HG03097 (cell line): ENCODE data around the gene CLN3.
"Not testable (repeated sequence)": the region's sequence is repeated elsewhere in the genome, so short reads cannot be mapped to it uniquely, and the experiment has no call there.

Experiments used
- ATAC-seq: cut with Tn5 transposase; IDR thresholded peaks from one replicate; pipeline ENCODE4 v1.9.1; 2021; ENCODE audit not compliant: unreplicated experiment, low FRiP score

Gene CLN3

DNA sequence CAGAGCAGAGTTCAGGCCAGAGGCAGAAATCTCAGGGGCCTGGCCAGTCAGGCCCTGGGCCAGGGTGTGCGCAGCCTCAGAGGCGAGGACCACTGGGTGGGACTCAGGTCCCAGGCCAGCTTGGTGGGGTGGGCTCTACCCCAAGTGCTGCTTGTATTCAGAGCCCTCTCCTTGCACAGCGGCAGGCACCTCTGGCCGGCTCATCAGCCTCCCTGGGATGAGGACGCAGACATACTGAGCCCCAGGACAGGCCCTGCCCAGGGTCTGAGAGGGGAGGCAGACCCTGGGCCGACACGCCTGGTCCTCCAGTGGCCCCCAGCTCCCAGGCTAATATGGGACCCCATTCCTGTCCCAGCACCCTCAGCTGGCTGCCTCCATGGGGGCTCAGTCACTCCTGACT lies 22.4 kb upstream of the CLN3 start:
- ATAC-seq = no peak

DNA sequence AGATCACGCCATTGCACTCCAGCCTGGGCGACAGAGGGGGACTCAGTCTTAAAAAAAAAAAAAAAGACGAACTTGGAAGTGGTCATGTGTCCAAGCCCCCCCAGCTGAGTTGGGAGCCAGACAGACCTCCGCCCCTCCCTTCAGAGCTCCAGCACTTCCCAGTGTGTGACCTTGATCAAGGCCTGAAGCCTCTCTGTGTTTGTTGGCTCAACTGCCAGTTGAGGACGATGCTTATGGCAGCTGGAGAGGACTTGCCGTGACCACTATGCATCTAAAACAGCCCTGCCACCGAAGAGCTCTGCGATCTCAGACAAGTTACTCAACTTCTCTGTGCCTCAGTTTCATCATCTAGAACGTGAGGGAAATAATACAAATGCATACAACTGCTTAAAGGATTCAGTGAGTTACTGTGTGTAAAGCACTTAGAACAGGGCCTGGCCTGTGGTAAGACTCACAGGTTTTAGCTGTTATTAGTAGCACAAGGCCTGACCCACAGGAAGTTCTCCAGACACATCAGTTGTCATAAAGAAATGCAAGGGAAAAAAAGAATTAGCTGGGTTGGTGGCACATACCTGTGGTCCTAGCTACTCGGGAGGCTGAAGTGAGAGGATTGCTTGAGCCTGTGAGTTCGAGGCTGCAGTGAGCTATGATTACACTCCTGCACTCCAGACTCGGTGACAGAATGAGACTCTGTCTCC lies 21.8 kb upstream of the CLN3 start:
- ATAC-seq = no peak

GRCh38 chr16:28511801-28512789 lies 20.2 kb upstream of the CLN3 start:
- ATAC-seq = no peak

- no peak for ATAC-seq
Observed at GRCh38 chr16:28511031-28511430, 19.2 kb upstream of the CLN3 start.

- ATAC-seq = no peak
Observed at GRCh38 chr16:28505489-28506137, 13.7 kb upstream of the CLN3 start.

DNA sequence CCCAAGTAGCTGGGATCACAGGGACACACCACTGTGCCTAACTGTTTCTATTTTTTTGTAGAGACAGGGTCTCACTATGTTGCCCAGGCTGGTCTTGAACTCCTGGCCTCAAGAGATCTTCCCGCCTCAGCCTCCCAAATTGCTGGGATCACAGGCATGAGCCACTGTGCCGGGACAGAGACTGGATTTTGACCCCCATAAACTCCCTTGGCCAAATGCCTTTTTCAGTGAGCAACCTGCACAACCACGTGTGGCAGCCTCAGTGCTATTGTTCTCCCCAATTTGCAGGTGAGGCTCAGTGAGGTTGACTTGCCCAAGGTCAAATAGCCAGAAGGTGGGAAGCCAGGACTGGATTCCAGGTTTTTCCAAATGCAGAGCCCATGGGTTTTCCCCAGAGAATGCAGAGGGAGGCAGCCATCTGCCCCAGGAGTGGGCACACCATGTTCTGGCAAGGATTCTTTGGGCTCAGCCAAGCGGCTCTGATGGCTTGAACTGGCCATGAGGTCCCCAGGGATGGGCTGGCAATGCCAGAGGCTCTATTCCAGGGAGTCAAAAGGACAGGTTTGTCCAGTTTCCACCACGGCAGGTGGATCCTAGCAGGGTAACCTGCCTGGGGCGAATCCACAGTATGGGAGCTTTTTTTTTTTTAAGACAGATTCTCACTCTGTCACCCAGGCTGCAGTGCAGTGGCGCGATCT lies 13.0 kb upstream of the CLN3 start:
- no peak for ATAC-seq

DNA sequence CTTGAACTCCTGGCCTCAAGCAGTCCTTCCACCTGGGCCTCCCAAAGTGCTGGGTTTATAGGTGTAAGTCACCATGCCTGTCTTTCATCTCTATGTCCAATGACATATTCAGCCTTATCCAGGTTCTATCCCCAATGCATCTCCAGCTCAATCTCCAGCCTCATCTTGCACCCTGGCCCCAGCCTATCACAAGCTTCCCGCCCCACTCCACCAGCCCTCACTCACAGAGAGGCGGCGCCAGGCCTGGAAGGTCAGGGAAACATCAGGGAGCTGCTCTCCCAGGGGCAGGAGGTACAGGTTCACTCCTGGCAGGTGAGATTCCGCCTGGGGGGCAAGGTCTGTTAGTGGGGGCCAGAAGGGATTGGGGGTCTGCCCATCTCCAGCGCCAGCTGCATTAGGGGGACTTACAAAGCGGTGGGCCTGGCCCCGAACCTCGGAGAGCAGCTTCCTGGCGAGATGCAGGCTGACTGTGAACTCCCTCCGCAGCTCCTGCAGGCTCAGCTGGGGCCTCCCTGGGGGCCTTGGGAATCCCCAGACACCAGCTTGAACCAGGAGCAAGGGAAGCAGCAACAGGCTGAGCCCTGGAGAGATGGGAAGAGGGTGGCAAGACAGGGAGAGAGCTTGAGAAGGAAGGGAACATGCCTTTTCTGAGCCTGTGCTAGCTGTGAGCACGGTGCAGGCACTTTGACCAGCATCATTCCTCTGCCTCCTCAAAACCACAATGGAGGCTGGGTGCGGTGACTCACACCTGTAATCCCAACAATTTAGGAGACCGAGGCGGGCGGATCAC lies 11.8 kb upstream of the CLN3 start:
- no peak for ATAC-seq

- ATAC-seq = no peak
Observed at GRCh38 chr16:28502290-28502689, 10.4 kb upstream of the CLN3 start.

DNA sequence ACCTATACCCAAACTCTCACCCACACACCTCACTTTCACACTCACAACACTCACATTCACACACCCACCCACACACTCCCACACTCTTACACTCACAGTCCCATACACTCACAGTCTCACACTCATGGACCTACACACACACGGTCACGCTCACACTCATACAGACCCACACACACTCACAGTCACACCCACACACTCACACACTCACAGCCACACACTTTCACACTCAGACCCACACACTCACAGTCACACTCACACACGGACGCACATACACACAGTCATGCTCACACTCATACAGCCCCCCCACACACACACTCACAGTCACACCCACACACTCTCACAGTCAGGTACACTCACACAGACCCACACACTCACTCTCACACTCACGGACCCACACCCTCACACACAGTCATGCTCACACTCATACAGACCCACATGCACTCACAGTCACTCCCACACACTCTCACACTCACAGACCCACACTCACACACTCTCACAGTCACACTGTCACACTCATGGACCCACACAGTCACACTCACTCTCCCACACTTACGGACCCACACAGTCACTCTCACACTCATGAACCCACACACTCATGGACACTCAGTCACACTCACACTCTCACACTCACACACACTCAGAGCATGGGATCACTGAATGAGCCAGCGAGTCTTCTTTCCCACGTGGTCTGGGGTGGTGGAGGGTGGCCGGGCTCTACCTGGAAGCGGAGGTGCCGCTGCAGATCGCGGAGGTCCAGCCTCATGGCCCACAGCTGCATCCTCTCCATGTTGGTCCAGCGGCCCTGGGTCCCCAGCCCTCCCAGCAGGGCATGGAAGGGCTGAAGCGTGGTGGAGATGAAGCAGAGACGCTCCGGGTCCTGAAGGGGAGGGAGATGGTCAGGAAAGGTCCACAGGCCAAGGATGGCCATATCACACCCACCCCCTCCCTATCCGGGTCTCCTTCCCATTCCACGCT lies 9.7 kb upstream of the CLN3 start:
- no peak for ATAC-seq

GRCh38 chr16:28500476-28501180 lies 8.8 kb upstream of the CLN3 start:
- not testable (repeated sequence) for ATAC-seq

DNA sequence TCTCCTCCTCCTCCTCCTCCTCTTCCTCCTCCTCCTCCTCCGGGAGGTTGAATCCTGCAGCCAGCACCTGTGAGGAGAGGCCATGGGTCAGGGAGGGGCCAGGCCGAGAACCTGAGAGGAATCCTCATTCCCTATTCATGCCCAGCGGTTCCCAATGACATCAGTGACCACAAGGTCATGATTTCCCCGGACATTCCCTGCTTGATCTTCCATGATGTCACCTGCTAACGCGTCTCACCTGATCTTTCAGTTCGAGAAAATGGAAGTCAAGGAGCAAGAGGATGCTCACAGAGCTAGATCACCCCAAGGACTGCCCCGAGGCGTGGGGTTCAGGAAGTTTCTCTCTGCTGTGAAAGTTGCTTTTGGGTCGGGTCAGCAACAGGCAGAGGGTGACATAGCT lies 8.0 kb upstream of the CLN3 start:
- ATAC-seq = no peak

DNA sequence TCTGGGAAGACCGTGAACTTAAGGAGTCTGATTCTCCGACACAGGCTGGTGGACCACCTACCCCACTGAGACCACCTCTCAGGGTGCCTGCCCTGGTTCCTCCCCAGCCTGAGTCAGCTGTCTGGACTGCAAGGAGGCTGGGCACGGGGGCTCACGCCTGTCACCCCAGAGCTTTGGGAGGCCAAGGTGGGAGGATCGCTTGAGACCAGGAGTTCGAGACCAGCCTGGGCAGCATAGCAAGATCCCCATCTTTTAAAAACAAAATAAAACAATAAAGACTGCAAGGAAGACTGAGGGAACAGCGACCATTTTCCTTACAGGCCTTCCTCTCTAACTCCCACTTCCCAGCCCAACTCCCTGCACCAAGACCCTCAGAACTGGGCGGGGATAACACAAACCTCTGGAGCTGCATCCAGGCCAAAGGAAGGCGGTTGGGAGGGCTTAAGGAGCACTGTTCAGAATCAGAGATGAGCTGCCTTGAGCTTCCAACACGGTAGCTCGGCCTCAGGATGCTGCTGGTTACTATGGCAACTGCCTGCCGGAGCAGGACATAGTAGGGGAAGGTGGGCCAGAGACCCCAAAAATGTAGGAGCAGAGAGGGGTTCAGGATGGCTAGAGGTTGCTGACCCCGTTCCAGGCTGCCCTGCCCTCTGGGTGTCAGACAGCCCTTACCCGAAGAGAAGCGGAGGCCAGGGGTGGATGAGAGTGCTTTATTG lies 7.0 kb upstream of the CLN3 start:
- ATAC-seq = no peak

GRCh38 chr16:28497861-28498599 lies 6.2 kb upstream of the CLN3 start:
- ATAC-seq = no peak

- no peak for ATAC-seq
Observed at GRCh38 chr16:28497386-28497785, 5.5 kb upstream of the CLN3 start.

DNA sequence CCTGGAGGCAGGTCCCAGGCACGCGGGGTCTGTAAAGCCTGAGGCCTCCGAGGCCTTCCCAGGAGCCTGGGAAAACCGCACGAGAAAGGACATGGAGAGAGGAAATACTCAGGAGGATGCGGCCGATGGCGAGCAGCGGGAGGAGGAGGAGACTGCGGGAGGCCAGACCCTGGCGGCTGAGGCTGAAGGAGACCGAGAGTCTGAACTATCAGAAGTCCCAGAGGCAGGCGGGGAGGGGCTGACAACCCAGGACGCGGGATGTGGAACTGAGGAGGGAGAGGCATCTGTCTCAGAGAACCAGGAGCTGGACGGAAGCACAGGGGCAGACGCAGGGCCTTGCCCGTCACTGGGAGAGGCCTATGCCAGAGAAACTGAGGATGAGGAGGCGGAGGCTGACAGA lies 5.0 kb upstream of the CLN3 start:
- ATAC-seq = no peak

GRCh38 chr16:28495795-28496749 lies 4.2 kb upstream of the CLN3 start:
- ATAC-seq = no peak
